C4-2B (cell line): ENCODE data around the gene VAT1.
"Not testable (repeated sequence)": the region's sequence is repeated elsewhere in the genome, so short reads cannot be mapped to it uniquely, and the experiment has no call there.

Source experiments
- H3K27ac ChIP-seq: fragments of 450-650 bp; 2 replicates; pipeline ENCODE4 v1.5.1; 2017
- ZFX ChIP-seq: fragments of 450-650 bp; IDR thresholded peaks from 2 replicates; pipeline ENCODE4 v1.6.1; 2017
- TF ChIP-seq, protein P1 (sequence below): fragments of 450-650 bp; conservative IDR thresholded peaks from 2 replicates; pipeline ENCODE4 v1.5.1; 2017; ENCODE audit warnings: mild to moderate bottlenecking

Gene VAT1

DNA sequence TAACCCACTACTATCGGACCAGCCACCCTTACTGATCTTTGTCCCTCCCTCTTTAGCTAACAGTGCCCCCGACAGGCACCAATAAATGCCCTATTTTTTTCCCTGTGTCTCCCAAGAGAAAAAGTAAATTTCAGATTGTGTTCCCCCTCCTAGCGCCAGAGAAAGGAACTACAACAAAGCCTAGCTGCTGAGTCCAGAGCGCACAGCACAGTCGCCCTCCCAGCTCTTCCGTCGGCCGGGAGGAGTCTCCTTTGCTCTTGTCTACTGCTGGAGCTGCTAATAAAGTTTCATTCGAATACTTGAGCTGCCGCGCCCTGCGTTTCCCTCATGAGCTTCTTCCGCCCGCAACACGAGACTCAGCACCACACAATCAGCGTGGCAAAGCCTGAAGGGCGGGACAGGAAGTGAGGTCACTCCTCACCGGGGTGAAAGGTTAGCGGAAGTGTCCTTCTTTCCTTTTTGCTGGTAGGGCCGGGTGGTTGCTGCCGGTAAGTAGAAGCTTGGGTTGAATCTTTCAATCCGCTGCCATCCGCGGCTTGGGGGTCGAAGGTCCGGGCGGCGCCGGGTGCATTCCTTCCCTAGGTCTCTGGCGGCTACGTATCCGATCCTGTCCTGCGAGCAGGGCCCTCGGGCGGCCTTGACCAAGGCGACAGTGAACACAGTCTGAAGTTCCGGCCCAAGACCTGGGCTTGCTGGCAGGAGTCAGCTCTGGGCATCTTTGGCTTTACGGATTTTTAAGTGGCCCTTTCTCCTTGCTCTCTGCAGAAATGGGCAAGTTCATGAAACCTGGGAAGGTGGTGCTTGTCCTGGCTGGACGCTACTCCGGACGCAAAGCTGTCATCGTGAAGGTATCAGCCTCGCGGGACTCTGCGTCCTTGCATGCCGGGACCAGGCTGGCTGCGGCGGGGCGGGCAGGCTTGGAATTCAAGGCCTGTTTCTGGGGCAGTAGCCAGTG, 23.9 kb downstream of the VAT1 start, which contains the start of gene RPL27:
Gene RPL27, plus strand, starts transcription at position 436 of the 955 bp plus-strand sequence. Its CDS starts 332 bp downstream, at position 768.
- peak; percentile 93 for TF ChIP-seq ZFX
- TF ChIP-seq, protein P1, sequence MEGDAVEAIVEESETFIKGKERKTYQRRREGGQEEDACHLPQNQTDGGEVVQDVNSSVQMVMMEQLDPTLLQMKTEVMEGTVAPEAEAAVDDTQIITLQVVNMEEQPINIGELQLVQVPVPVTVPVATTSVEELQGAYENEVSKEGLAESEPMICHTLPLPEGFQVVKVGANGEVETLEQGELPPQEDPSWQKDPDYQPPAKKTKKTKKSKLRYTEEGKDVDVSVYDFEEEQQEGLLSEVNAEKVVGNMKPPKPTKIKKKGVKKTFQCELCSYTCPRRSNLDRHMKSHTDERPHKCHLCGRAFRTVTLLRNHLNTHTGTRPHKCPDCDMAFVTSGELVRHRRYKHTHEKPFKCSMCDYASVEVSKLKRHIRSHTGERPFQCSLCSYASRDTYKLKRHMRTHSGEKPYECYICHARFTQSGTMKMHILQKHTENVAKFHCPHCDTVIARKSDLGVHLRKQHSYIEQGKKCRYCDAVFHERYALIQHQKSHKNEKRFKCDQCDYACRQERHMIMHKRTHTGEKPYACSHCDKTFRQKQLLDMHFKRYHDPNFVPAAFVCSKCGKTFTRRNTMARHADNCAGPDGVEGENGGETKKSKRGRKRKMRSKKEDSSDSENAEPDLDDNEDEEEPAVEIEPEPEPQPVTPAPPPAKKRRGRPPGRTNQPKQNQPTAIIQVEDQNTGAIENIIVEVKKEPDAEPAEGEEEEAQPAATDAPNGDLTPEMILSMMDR: peak; percentile 93
- H3K27ac ChIP-seq: peak within 1 kb of the TSS; percentile 96

DNA sequence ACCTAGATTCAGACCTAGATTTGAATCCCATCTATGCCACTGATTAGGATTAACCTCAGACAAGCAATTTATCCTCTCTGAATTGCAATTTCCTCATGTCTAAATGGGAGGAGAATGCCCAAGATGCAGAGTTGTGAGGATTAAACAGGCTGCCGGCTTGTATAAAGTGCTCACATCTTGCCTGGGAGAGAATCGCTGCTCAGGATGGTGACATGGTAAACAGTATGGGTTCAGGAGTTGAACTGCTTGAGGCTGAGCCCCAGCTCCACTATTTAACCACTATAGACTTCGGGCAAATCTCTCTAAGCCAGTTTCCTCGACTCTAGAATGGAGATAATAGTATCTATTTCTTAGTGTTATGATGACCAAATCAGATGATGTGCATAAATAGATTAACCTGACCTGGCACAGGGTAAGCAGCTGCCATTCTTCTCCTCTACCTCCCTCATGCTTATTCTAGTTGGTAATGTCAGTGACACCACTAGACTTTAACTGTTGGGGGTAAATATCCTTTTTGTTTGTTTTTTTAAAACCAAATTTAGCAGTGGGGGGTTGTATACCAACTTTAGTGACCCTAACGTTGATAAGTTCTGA, 24.7 kb downstream of the VAT1 start:
- no peak for TF ChIP-seq ZFX
- TF ChIP-seq, protein P1: no peak
- H3K27ac ChIP-seq: peak overlapping the region; percentile 96

DNA sequence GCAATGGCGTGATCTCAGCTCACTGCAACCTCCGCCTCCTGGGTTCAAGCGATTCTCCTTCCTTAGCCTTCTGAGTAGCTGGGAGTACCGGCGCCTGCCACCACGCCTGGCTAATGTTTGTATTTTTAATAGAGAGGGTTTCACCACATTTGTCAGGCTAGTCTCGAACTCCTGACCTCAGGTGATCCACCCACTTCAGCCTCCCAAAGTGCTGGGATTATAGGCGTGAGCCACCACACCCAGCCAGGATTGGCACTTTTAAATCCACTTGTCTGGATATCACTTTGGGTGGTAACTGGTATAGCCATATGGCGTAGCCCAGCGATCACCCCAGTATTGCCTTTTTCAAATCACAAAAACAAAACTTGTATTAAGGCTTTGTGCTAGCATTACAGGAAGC, 28.3 kb downstream of the VAT1 start:
- not testable (repeated sequence) for H3K27ac ChIP-seq

DNA sequence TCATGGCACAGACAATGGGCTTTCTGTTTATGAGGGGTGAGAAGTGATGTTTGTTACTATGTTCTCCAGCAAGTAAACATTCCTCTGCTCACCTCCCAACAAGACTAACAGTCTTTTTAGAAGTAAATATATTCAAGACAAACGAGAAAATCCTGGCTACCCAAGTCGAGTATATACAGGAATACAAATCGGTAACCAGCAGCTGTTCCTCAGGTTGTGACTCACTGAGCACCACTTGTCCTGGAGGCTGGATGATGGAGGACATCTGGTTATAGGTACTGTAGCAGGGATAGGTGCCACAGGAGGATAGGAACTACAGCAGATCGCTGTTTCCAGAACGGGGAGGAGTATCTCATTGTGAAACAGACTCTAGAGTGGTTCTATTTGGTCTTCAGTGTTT, 29.3 kb downstream of the VAT1 start:
- H3K27ac ChIP-seq: no peak overlapping the region
- no peak for TF ChIP-seq ZFX
- TF ChIP-seq, protein P1: no peak

DNA sequence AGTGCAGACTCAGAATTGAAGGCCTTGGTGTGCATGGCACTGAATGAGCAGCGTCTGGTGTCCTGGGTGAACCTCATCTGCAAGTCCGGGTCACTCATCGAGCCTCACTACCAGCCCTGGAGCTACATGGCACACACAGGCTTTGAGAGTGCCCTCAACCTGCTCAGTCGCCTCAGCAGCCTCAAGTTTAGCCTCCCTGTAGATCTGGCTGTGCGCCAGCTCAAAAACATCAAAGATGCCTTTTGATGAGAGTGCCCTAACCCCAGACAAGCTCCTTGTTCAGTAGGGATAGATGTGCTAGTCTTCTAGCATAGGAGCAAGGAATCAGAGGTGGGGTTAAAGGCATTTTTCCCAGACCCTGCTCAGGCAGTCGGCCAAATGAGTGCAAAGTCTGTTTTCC, 30.7 kb downstream of the VAT1 start:
- H3K27ac ChIP-seq: no peak overlapping the region
- no peak for TF ChIP-seq ZFX
- TF ChIP-seq, protein P1: no peak

DNA sequence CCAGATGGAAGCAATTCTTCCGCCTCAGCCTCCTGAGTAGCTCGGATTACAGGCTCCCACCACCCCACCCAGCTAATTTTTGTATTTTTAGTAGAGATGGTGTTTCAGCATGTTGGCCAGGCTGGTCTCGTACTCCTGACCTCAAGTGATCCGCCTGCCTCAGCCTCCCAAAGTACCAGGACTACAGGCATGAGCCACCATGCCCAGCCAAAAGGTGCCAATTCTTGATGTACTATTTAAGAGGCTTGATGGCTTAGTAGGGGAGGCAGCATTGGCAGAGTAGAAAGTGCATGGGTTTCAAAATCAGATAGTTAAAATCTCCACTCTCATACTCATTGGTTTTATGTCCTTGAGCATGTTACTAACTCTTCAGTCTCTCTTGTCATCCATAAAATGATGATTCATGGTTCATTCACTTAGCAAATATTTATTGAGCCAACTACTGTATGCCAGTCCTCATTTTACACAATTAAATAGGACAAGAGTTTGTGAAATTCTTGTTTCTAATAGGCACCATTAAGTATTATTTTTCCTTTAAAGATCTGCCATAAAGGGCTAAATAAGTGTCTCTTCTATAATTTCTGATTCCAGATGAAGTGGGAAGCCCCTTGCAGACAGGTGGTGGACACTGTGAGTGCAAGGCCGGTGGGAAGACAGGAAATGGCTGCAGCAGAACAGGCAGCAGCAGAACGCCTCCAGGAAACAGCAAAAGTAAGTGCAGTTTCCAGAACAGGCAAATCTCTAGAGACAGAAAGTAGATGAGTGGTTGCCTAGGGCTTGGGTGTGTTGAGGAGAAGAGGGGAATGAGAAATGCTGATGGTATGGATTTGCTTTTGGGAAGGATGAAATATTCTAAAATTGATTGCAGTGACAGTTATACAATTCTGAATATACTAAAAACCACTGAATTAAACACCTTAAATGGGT, 32.2 kb downstream of the VAT1 start:
- H3K27ac ChIP-seq: peak overlapping the region; percentile 70
- no peak for TF ChIP-seq ZFX
- TF ChIP-seq, protein P1: no peak

DNA sequence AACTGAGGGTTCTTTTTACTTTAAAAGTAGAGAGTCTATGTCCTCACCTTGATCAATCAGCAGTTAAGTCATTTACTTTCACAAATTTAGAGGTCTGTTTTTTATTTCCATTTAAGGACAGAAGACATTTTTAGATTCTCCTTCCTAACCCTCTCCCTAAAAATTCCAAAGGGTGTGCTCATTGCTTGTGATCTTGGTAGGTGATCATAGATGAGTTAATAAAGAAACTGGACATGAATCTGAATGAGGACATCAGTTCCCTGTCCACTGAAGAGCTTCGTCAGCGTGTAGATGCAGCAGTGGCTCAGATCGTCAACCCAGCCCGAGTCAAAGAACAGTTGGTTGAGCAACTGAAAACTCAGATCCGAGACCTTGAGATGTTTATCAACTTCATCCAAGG, 33.0 kb downstream of the VAT1 start:
- H3K27ac ChIP-seq: peak overlapping the region; percentile 70

More for the DNA sequence above, 33.0 kb downstream of the VAT1 start:
- TF ChIP-seq ZFX: no peak
- TF ChIP-seq, protein P1: no peak
